Choroid plexus epithelial cell (primary cell): Measurements from ENCODE around the gene UGT2A1.

ENCODE experiments used
- DNase-seq: peaks from one replicate; pipeline ENCODE4 v3.0.0-alpha.2; 2010; ENCODE audit warnings: low read depth
- H3K4me3 ChIP-seq: 2 replicates; pipeline ENCODE4 v1.5.1; 2011; ENCODE audit warnings: low read depth, mild to moderate bottlenecking, control low read depth, low read length, moderate library complexity
- TF ChIP-seq, protein P1 (sequence below): conservative IDR thresholded peaks from 2 replicates; pipeline ENCODE4 v1.5.1; 2011; ENCODE audit warnings: low read depth, mild to moderate bottlenecking, control low read depth, inconsistent platforms, low read length, moderate library complexity

UGT2A1 gene

DNA sequence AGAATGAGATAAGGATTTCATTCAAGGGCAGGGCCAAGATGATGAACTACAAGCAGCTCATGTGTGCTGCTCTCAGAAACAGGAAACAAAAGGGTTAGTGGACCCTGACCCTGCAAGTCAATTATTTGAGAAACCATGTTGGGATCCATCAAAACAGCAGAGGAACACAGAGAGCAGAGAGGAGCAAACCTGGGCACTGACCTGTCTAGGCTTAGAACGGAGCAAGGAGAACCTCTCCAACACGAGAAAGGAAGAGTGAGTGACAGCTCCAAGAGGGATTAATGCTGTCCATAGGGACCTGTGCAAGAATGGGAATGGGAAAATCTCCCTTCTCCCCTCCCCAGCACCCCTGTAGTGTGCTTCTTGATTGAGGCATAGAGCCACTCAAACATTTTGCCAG lies 103.4 kb downstream of the UGT2A1 start:
- no peak overlapping the region for H3K4me3 ChIP-seq
- DNase-seq, result no peak
- TF ChIP-seq, protein P1, sequence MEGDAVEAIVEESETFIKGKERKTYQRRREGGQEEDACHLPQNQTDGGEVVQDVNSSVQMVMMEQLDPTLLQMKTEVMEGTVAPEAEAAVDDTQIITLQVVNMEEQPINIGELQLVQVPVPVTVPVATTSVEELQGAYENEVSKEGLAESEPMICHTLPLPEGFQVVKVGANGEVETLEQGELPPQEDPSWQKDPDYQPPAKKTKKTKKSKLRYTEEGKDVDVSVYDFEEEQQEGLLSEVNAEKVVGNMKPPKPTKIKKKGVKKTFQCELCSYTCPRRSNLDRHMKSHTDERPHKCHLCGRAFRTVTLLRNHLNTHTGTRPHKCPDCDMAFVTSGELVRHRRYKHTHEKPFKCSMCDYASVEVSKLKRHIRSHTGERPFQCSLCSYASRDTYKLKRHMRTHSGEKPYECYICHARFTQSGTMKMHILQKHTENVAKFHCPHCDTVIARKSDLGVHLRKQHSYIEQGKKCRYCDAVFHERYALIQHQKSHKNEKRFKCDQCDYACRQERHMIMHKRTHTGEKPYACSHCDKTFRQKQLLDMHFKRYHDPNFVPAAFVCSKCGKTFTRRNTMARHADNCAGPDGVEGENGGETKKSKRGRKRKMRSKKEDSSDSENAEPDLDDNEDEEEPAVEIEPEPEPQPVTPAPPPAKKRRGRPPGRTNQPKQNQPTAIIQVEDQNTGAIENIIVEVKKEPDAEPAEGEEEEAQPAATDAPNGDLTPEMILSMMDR, result no peak

DNA sequence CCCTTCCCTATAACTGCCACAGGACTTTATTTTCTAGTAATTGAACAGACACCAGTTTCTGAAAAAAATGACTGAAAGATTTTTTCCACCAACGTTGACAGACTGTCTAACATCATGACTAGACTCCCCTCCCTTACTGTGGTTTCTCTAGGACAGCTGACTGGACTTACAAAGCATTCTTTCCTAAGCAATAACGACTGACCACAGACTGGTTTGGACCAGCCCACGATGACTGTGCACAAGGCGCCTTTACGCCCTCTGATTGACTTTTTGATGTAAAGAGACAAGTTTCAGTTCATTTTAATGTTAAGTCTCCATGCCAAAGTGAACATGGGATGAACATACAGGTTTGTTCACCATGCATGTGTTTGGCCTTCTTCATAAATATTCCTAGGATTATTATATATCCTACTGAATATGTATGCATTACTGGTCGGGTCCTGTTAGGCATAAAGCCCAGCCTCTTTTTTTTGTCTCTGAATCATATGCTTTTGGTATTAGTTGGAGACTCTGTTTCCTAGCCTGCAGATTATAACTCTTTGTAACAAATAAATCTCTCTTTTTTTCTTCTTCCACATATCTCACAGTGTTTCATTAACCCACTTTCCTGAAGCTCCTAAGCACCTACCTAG lies 106.8 kb downstream of the UGT2A1 start:
- TF ChIP-seq, protein P1, result no peak
- no peak for DNase-seq
- H3K4me3 ChIP-seq, result no peak overlapping the region
